GM23248 (cell line): ENCODE results near the gene LLPH.

Experiments used
- EZH2 ChIP-seq: fragments of 200-600 bp; sonication (generic); IDR thresholded peaks from 2 replicates; pipeline ENCODE4 v1.6.1; 2018; ENCODE audit warnings: antibody characterized with exemption, mild to moderate bottlenecking; ENCODE audit not compliant: insufficient read depth, poor library complexity, severe bottlenecking
- EZH2phosphoT487 ChIP-seq: fragments of 200-600 bp; sonication (generic); IDR thresholded peaks from 2 replicates; pipeline ENCODE4 v1.6.1; 2018; ENCODE audit warnings: antibody characterized with exemption, moderate library complexity, mild to moderate bottlenecking, low read depth; ENCODE audit not compliant: insufficient read depth

- TF ChIP-seq EZH2 (no peak), EZH2phosphoT487 (no peak)
Measured at GRCh38 chr12:66066929-66067523, 63.5 kb downstream of the LLPH start.
